Stomach smooth muscle (tissue), 2 donors: ENCODE data around the gene PDE9A.
A peak's percentile ranks its signal among the peaks of the same experiment; 100 is the strongest.

Experiments
- H3K27ac ChIP-seq: one replicate; pipeline ENCODE4 v1.7.0; 2013; ENCODE audit warnings: mild to moderate bottlenecking, low read length, inconsistent platforms
- H3K27me3 ChIP-seq, 2 donors: one replicate each; pipeline ENCODE4 v1.7.0; 2013; ENCODE audit warnings: low read length in 2 of 2; ENCODE audit not compliant: insufficient read depth in 2 of 2, control insufficient read depth in 1 of 2
- H3K36me3 ChIP-seq, 2 donors: one replicate each; pipeline ENCODE4 v1.7.0; 2013; ENCODE audit warnings: low read length in 2 of 2; ENCODE audit not compliant: control insufficient read depth in 2 of 2, insufficient read depth in 2 of 2
- H3K4me1 ChIP-seq: one replicate; pipeline ENCODE4 v1.7.0; 2013; ENCODE audit warnings: low read length; ENCODE audit not compliant: control insufficient read depth, insufficient read depth
- H3K4me3 ChIP-seq, 2 donors: one replicate each; pipeline ENCODE4 v1.7.0; 2013; ENCODE audit warnings: low read length in 2 of 2
- H3K9ac ChIP-seq, 2 donors: one replicate each; pipeline ENCODE4 v1.7.0; 2013; ENCODE audit warnings: low read length in 2 of 2, mild to moderate bottlenecking in 1 of 2
- H3K9me3 ChIP-seq, 2 donors: one replicate each; pipeline ENCODE4 v1.7.0; 2013; ENCODE audit warnings: low read length in 2 of 2; ENCODE audit not compliant: control insufficient read depth in 2 of 2
- donor health status: healthy.
- donor health status: Pancreatic carcinoma.

Gene PDE9A

DNA sequence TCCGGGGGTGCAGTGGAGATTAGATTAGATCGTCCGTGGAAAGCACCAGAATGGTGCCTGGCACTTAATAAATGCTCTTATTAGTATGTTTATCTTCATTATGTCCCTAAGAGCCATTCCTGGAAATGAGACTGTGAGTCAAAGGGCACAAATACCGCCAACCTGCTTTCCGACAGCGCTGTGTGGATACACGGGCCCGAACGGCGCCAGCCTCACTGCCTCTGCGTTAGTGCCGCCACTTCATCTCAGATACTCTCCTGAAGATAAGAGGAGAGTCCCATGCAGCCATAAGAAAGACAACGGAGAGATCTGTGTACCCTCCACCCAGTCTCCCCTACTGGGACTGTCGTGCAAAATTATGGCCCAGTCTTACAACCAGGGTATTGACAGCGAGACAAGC is 22.0 kb downstream of the PDE9A start:
- Histone ChIP-seq H3K36me3 (peaks cover 1 to 3% of the 10 kb centered on the region in 2 donors), H3K9me3 (no peaks in the 10 kb centered on the region), H3K4me1 (peaks cover 24% of the 10 kb centered on the region), H3K27me3 (no peaks in the 10 kb centered on the region), H3K4me3 (no peak overlapping the region), H3K27ac (peak overlapping the region; percentile 75), H3K9ac (no peak overlapping the region)

DNA sequence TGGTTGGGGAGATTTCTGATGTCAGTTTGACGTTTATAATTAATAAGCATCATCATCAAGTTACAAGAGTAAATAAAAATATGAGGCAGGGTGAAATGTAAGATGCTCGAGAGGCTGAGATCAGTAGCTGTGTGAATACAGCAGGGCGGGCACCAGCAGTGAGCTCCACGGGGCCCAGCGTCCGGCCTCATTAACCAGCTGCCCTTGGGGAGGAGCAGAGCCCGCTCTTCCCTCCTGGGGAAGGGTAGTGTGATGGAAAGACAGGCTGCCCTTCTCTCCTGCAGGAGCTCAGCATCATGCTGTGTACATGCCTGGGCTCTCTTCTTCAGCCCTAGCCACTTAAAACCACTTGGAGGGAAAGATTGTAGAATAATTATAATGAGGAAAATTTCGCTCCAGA is 23.4 kb downstream of the PDE9A start:
- H3K9me3 ChIP-seq = no peaks in the 10 kb centered on the region
- no peaks in the 10 kb centered on the region for H3K27me3 ChIP-seq
- no peaks in the 10 kb centered on the region for H3K36me3 ChIP-seq
- peaks cover 24% of the 10 kb centered on the region for H3K4me1 ChIP-seq
- no peak overlapping the region for H3K4me3 ChIP-seq
- H3K27ac ChIP-seq = no peak overlapping the region
- no peak overlapping the region for H3K9ac ChIP-seq

DNA sequence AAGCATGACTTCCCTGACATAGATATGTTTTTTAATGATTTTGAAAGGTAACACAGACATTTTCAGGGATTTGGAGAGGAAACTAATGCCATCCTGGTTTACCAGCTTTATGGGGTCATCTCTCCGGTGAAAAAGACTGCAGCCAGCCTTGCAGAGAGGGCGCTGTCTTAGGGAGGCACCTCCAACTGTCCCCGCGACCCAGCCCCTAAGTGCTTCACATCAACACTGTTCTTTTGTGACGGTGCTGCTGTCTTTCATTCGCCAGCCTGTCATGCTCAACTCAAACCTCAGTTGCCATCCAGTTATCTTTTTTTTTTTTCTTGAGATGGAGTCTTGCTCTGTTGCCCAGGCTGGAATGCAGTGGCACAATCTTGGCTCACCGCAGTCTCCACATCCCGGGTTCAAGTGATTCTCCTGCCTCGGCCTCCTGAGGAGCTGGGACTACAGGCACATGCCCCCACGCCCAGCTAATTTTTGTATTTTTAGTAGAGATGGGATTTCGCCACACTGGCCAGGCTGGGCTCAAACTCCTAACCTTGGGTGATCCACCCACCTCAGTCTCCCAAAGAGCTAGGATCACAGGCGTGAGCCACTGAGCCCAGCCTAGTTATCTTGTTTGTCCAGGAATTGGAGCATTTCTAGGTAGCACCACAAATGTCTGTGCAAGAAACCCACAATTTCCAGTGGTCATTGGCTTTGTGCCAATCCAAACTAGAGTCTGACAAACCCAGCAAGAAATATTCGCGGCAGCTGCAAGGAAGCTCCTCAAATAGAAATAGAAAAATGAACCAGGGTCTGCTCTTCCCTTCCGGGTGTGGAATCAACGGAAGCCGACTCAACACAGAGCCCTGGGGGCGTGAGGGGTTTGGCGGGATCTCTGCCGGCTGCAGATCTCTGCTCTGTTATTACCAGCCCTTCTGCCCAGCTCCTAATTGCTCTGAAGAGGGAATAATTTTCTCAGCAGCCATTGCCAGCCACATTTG is 24.2 kb downstream of the PDE9A start:
- no peaks in the 10 kb centered on the region for H3K9me3 ChIP-seq
- no peak overlapping the region for H3K9ac ChIP-seq
- no peaks in the 10 kb centered on the region for H3K27me3 ChIP-seq
- peak overlapping the region in 1 of 2 donors; percentile 40 for H3K4me3 ChIP-seq
- H3K36me3 ChIP-seq = no peaks in the 10 kb centered on the region
- no peak overlapping the region for H3K27ac ChIP-seq
- peaks cover 24% of the 10 kb centered on the region for H3K4me1 ChIP-seq

DNA sequence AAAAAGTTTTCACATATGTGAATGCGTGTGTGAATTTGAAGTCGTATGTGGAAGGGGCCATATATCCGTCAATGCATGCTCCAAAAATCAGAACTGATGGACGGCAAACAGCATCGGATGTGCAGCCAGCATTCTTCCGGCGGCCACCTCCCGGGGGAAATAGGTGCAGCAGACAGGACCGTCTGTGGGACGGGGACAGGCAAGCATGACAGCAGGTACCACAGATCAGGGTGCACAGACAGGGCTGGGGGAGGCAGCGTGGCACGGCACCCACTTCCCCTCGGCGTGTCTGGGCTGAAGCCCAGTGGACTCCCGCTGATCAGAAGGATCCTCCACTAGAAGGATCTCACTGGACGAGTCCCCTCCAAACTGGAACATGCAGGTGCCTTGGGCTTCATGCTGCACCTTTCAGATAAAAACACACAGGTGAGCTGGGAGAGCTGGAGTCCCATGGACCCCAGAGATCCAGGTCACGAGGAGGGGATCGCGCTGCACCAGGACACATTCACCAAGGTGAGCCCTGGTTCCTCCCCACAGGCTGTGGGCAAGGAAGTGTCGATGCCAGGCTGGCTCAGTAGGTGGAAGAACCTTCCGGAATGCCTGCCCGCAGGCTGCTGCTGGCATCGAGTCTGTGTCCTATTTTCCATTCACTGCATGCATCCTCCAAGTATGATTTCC is 25.3 kb downstream of the PDE9A start:
- H3K4me3 ChIP-seq = no peak overlapping the region

DNA sequence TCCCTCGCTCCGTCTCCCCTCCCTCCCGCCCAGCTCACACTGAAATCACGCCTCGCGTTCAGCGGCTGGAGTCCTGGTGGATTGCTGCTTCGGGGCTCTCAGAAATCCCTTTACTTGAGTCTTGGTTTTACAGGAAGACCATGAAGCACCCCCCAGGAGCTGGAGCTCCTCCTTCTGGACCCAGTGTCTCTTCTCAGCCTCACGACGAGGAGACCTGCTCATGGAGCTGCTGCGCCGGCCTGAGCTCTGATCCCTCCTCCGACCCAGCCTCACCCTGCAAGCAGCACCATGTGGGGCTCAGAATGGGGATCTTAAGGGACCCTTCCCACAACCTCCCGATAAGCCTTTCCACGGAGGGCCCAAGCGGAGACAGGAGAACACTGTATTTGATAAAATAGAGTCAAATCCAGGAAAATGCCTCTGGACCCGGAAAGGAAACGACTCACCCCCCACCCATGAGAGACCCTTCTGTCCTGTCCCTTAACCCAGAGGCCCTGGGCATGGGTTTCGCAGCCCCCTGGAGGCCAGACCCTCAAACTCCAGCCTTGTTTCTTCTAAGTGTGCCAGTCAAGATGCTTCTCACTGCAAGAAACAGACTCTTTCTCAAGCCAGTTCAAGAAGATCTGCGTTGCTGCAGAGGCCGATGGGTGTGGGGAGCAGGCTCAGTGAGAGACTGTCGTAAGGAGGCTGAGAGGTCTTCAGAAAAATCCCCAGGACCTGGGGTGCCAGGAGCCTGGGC is 26.1 kb downstream of the PDE9A start:
- Histone ChIP-seq H3K9me3 (no peaks in the 10 kb centered on the region), H3K4me1 (peaks cover 16% of the 10 kb centered on the region), H3K4me3 (no peak overlapping the region), H3K36me3 (no peaks in the 10 kb centered on the region), H3K27ac (no peak overlapping the region), H3K27me3 (no peaks in the 10 kb centered on the region), H3K9ac (no peak overlapping the region)

More for the DNA sequence above, 25.3 kb downstream of the PDE9A start:
- Histone ChIP-seq H3K9me3 (no peaks in the 10 kb centered on the region), H3K27me3 (no peaks in the 10 kb centered on the region), H3K9ac (no peak overlapping the region), H3K36me3 (no peaks in the 10 kb centered on the region), H3K4me1 (peaks cover 21% of the 10 kb centered on the region), H3K27ac (no peak overlapping the region)

GRCh38 chr21:42680058-42680330 is 26.6 kb downstream of the PDE9A start:
- Histone ChIP-seq H3K36me3 (no peaks in the 10 kb centered on the region), H3K27ac (no peak overlapping the region), H3K4me3 (no peak overlapping the region), H3K9me3 (no peaks in the 10 kb centered on the region), H3K9ac (no peak overlapping the region), H3K27me3 (no peaks in the 10 kb centered on the region), H3K4me1 (peaks cover 14% of the 10 kb centered on the region)

GRCh38 chr21:42680429-42680828 is 27.0 kb downstream of the PDE9A start:
- H3K9ac ChIP-seq = no peak overlapping the region
- no peaks in the 10 kb centered on the region for H3K9me3 ChIP-seq
- peaks cover 10% of the 10 kb centered on the region for H3K4me1 ChIP-seq
- no peaks in the 10 kb centered on the region for H3K27me3 ChIP-seq
- no peak overlapping the region for H3K4me3 ChIP-seq
- no peaks in the 10 kb centered on the region for H3K36me3 ChIP-seq
- no peak overlapping the region for H3K27ac ChIP-seq

DNA sequence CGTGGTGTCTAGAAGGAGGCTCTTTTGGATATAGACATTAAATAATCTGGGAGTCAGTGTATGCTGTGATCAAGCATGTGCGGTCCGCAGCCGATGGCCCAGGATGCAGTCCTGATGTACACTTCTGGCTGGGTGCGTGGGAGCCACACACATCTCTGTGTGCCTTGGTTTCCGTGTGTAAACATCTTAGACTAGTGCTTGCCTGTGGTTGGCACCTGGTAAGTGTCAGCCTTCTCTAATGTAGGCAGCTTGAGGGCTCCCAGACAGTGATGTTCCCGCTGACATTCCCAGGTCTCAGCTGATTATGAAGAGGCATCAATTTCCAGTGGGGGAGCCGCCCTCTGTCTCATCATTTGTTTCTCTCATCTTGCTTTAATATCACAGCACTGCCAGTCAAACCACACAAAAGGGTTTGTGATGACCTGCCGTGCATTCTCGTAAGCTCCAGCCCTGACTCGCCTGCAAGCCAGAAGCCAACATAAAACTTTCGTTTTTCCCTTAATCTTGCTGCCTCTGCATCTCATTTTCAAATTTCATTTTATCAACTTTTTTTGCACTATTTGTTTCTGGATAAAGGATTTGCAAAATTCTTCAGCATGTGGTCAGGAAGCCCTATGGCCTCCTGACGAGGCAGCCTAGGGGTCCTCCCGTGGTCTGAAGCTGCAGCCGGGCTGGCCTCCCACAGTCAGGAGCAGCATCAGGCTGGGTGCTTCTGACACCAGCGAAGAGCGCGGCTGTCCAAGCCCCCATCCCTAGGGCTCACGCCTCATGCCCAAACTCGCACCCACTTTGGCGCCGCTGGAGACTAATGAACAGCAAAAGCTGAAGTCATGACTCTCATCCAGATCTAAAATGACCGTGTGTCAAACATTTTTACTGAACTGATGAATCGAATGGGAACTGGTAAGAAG is 28.1 kb downstream of the PDE9A start:
- H3K9me3 ChIP-seq = no peaks in the 10 kb centered on the region
- H3K27ac ChIP-seq = no peak overlapping the region
- H3K36me3 ChIP-seq = peaks cover 0 to 2% of the 10 kb centered on the region in 2 donors
- H3K4me1 ChIP-seq = peaks cover 9% of the 10 kb centered on the region
- H3K27me3 ChIP-seq = no peaks in the 10 kb centered on the region
- H3K9ac ChIP-seq = no peak overlapping the region
- H3K4me3 ChIP-seq = no peak overlapping the region

GRCh38 chr21:42682661-42683210 is 29.3 kb downstream of the PDE9A start:
- Histone ChIP-seq H3K36me3 (peaks cover 2 to 6% of the 10 kb centered on the region in 2 donors), H3K4me3 (no peak overlapping the region), H3K4me1 (peaks cover 9% of the 10 kb centered on the region), H3K9ac (no peak overlapping the region), H3K27me3 (no peaks in the 10 kb centered on the region), H3K9me3 (no peaks in the 10 kb centered on the region), H3K27ac (no peak overlapping the region)
